Testis (tissue), 2 donors: ENCODE measurements around the gene SYT11.

Experiments used
- POLR2A ChIP-seq: fragments of 450-650 bp; IDR thresholded peaks from one replicate; pipeline ENCODE4 v1.6.1; 2017; ENCODE audit warnings: antibody characterized with exemption, mild to moderate bottlenecking, moderate library complexity
- TF ChIP-seq, protein P1 (sequence below), 3 experiments: fragments of 450-650 bp in 2 of 3; fragments of 200-600 bp in 1 of 3; sonication (generic) in 1 of 3; IDR thresholded peaks; one replicate each; pipeline ENCODE4 v1.5.1; 2016 to 2019; ENCODE audit warnings: antibody characterized with exemption in 3 of 3, mild to moderate bottlenecking in 2 of 3, moderate library complexity in 1 of 3

- TF ChIP-seq, protein P1, sequence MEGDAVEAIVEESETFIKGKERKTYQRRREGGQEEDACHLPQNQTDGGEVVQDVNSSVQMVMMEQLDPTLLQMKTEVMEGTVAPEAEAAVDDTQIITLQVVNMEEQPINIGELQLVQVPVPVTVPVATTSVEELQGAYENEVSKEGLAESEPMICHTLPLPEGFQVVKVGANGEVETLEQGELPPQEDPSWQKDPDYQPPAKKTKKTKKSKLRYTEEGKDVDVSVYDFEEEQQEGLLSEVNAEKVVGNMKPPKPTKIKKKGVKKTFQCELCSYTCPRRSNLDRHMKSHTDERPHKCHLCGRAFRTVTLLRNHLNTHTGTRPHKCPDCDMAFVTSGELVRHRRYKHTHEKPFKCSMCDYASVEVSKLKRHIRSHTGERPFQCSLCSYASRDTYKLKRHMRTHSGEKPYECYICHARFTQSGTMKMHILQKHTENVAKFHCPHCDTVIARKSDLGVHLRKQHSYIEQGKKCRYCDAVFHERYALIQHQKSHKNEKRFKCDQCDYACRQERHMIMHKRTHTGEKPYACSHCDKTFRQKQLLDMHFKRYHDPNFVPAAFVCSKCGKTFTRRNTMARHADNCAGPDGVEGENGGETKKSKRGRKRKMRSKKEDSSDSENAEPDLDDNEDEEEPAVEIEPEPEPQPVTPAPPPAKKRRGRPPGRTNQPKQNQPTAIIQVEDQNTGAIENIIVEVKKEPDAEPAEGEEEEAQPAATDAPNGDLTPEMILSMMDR (IDR thresholded peaks at IDR 0.05): no peak
- TF ChIP-seq POLR2A: no peak
These were observed 50.5 kb downstream of the SYT11 start for GRCh38 chr1:155909894-155910293.
